HFF-Myc (cell line): Measurements from ENCODE around the gene ARHGAP45.
"Not testable (repeated sequence)": the region's sequence is repeated elsewhere in the genome, so short reads cannot be mapped to it uniquely, and the experiment has no call there.

ENCODE experiments used
- DNase-seq: peaks from one replicate; pipeline ENCODE4 v3.0.0-alpha.2; 2011; ENCODE audit warnings: low read depth; ENCODE audit errors: extremely low read depth
- H3K4me3 ChIP-seq: replicated peaks from 2 replicates; pipeline ENCODE4 v1.5.1; 2011; ENCODE audit warnings: low read depth, mild to moderate bottlenecking, control low read depth, low read length
- TF ChIP-seq, protein P1 (sequence below): IDR thresholded peaks from 2 replicates; pipeline ENCODE4 v1.5.1; 2012; ENCODE audit warnings: mild to moderate bottlenecking, low read depth, low read length, control low read depth; ENCODE audit errors: missing control alignments

Gene ARHGAP45

DNA sequence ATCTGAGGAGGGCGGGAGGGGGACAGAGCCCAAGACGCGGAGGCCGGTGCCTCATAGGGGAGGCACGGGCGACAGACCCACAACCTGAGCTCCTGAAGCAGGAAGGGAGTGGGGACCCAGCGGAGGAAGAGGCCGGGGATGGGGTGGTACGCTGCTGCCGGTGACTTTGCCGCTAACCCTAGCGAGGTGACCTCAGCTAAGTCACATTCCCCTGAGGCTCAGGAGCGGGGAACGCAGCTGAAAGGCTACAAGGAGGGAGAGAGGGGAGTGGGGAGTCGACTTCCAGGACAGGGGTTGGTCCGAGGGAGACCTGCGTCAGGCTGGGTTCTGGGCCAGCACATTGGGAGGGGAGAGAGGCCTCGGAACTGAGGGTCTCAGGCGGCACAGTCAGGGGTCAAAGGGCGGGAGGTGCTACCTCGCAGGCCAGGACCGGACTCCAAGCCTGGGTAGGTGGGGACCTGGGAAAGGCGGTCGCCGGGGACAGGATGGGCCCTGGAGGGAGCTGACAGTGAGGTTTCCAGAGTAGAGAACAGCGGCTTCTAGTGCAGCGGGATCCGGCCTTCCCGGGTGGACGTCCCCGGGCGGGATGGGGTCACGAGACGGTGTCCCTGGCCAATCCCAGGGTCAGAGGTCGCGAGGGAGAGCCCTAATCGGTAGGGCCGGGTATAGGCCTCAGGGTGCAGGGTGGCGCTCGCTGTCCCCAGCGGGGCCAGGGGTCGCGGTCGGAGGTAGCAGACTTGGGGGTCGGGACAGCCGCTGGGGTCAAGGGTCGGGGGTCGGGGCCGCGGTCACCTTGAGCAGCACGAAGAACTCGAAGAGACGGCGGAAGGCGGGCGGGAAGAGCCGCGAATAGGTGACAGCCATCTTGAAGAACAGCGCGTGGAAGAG lies 46.7 kb upstream of the ARHGAP45 start:
- H3K4me3 ChIP-seq = peak overlapping the region; percentile 95
- TF ChIP-seq, protein P1, sequence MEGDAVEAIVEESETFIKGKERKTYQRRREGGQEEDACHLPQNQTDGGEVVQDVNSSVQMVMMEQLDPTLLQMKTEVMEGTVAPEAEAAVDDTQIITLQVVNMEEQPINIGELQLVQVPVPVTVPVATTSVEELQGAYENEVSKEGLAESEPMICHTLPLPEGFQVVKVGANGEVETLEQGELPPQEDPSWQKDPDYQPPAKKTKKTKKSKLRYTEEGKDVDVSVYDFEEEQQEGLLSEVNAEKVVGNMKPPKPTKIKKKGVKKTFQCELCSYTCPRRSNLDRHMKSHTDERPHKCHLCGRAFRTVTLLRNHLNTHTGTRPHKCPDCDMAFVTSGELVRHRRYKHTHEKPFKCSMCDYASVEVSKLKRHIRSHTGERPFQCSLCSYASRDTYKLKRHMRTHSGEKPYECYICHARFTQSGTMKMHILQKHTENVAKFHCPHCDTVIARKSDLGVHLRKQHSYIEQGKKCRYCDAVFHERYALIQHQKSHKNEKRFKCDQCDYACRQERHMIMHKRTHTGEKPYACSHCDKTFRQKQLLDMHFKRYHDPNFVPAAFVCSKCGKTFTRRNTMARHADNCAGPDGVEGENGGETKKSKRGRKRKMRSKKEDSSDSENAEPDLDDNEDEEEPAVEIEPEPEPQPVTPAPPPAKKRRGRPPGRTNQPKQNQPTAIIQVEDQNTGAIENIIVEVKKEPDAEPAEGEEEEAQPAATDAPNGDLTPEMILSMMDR = no peak
- no peak for DNase-seq

GRCh38 chr19:1020868-1021425 lies 46.0 kb upstream of the ARHGAP45 start, which contains the start of gene TMEM259:
Gene TMEM259, minus strand, starts transcription at chr19:1021123. Its CDS starts 127 bp downstream, at chr19:1020996.
- TF ChIP-seq, protein P1 = no peak
- H3K4me3 ChIP-seq = peak within 1 kb of the TSS; percentile 95
- peak; percentile 86 for DNase-seq

GRCh38 chr19:1023883-1024188 lies 43.1 kb upstream of the ARHGAP45 start:
- not testable (repeated sequence) for DNase-seq, H3K4me3 ChIP-seq

DNA sequence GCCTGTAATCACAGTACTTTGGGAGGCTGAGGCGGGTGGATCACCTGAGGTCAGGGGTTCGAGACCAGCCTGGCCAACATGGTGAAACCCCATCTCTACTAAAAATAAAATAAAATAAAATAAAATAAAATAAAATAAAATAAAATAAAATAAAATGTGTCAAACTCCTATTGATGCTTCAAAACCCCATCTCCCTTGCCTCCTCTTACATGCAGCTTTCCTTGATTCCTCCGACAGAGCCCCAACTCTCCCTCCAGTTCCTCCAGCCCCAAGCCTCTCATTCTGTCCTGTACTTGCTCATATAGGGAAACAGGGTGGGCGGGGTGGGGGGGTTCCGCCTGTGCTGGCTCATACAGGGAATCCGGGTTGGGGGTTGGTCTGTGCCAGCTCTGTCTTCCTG lies 41.9 kb upstream of the ARHGAP45 start:
- not testable (repeated sequence) for H3K4me3 ChIP-seq, DNase-seq

GRCh38 chr19:1025960-1026782 lies 40.8 kb upstream of the ARHGAP45 start, which contains the start of gene CNN2:
Gene CNN2, plus strand, starts transcription at chr19:1026608. Its CDS starts 54 bp downstream, at chr19:1026662.
- TF ChIP-seq, protein P1 = no peak
- peak within 1 kb of the TSS; percentile 99 for H3K4me3 ChIP-seq

GRCh38 chr19:1026783-1027649 lies 40.0 kb upstream of the ARHGAP45 start:
- H3K4me3 ChIP-seq = peak overlapping the region; percentile 99
- TF ChIP-seq, protein P1 = no peak
- DNase-seq = no peak

More at GRCh38 chr19:1025960-1026782, 40.8 kb upstream of the ARHGAP45 start, which contains the start of gene CNN2:
- no peak for DNase-seq

DNA sequence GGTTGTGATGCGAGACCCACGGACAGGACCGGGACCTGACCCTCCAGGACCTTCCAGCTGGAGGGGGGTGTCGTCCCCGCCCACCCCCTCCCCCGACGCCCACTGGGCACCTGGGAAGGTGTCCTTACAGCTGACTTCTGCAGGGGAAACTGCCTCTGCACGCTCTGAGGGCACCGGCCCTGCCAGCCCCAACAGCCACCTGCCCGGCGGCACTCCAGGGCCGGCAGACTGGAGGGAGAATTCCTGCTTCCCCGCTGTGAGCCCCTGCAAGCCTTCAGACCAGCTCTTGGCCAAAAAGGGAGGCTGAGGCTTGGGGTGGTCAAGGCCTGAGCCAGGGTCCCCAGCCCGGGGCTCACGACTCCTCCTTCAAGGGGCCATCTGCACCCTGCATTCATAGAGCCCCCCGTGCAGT lies 39.3 kb upstream of the ARHGAP45 start:
- no peak for DNase-seq
- H3K4me3 ChIP-seq = peak overlapping the region; percentile 99
- TF ChIP-seq, protein P1 = no peak
